ENCODE data around the gene SSU72.

DNA sequence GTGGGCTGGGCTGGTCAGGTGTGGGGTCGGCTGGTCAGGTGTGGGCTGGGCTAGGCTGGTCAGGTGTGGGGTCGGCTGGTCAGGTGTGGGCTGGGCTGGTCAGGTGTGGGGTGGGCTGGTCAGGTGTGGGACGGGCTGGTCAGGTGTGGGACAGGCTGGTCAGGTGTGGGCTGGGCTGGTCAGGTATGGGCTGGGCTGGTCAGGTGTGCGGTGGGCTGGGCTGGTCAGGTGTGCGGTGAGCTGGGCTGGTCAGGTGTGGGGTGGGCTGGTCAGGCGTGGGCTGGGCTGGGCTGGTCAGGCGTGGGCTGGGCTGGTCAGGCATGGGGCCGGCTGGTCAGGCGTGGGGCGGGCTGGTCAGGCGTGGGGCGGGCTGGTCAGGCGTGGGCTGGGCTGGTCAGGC is 31.6 kb upstream of the SSU72 start:
- TF ChIP-seq, protein P1, sequence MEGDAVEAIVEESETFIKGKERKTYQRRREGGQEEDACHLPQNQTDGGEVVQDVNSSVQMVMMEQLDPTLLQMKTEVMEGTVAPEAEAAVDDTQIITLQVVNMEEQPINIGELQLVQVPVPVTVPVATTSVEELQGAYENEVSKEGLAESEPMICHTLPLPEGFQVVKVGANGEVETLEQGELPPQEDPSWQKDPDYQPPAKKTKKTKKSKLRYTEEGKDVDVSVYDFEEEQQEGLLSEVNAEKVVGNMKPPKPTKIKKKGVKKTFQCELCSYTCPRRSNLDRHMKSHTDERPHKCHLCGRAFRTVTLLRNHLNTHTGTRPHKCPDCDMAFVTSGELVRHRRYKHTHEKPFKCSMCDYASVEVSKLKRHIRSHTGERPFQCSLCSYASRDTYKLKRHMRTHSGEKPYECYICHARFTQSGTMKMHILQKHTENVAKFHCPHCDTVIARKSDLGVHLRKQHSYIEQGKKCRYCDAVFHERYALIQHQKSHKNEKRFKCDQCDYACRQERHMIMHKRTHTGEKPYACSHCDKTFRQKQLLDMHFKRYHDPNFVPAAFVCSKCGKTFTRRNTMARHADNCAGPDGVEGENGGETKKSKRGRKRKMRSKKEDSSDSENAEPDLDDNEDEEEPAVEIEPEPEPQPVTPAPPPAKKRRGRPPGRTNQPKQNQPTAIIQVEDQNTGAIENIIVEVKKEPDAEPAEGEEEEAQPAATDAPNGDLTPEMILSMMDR (IDR thresholded peaks at IDR 0.05; ENCODE audit: low read depth, low read length, missing input control): no peak
- TF ChIP-seq, protein P2, sequence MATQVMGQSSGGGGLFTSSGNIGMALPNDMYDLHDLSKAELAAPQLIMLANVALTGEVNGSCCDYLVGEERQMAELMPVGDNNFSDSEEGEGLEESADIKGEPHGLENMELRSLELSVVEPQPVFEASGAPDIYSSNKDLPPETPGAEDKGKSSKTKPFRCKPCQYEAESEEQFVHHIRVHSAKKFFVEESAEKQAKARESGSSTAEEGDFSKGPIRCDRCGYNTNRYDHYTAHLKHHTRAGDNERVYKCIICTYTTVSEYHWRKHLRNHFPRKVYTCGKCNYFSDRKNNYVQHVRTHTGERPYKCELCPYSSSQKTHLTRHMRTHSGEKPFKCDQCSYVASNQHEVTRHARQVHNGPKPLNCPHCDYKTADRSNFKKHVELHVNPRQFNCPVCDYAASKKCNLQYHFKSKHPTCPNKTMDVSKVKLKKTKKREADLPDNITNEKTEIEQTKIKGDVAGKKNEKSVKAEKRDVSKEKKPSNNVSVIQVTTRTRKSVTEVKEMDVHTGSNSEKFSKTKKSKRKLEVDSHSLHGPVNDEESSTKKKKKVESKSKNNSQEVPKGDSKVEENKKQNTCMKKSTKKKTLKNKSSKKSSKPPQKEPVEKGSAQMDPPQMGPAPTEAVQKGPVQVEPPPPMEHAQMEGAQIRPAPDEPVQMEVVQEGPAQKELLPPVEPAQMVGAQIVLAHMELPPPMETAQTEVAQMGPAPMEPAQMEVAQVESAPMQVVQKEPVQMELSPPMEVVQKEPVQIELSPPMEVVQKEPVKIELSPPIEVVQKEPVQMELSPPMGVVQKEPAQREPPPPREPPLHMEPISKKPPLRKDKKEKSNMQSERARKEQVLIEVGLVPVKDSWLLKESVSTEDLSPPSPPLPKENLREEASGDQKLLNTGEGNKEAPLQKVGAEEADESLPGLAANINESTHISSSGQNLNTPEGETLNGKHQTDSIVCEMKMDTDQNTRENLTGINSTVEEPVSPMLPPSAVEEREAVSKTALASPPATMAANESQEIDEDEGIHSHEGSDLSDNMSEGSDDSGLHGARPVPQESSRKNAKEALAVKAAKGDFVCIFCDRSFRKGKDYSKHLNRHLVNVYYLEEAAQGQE (IDR thresholded peaks at IDR 0.05): no peak
- TF ChIP-seq, protein P3, sequence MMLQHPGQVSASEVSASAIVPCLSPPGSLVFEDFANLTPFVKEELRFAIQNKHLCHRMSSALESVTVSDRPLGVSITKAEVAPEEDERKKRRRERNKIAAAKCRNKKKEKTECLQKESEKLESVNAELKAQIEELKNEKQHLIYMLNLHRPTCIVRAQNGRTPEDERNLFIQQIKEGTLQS (IDR thresholded peaks at IDR 0.05): no peak
- TF ChIP-seq SP1 (IDR thresholded peaks at IDR 0.05) (no peak), JUND (IDR thresholded peaks at IDR 0.05) (no peak), EGR1 (IDR thresholded peaks at IDR 0.05; ENCODE audit: low read depth in 2 of 2) (no peak), RAD21 (IDR thresholded peaks at IDR 0.05) (no peak), HNF4G (IDR thresholded peaks at IDR 0.05) (no peak), FOXA1 (IDR thresholded peaks at IDR 0.05) (no peak)

All from liver (tissue), 3 donors.